ENCODE measurements around the gene PRDX2.

Gene PRDX2

DNA sequence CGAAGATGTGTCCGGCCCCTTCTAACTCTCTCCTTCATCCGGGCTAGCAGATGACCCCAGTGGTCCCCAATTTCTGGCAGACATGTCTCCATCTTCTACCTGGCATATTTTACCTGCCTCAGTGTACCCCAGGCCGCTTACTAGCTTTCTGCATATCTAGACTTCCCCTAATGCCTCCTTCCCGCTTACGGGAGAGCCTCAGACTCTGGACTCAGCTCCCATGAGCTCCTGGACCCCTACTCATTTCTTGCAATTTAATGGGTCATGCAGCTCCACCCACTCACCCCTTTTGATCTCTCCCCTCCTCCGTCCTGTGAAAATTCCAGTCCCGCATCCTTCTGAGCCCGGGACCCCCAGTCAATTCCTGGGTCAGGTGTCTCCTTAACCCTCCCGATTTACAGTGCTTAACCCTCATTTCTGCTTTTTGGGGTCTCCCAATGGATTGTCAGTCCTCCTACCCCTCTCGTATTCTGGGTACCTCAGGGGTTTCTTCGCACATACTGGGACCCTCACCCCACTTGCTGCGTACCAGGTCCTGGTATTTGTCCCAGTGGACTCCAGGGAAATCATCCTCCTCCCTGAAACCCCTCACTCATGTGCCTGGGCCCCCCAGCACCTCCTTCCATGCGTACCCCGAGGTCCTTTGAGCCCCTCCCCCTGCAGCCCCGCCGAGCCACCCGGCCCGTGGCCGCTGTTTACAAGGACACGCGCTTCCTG is 10.8 kb downstream of the PRDX2 start:
- no peak for DNase-seq (ENCODE audit: extremely low read depth, low read depth)
- H3K4me3 ChIP-seq (replicated peaks; ENCODE audit: low read depth, low read length), result peak overlapping the region; percentile 84
- TF ChIP-seq, protein P1, sequence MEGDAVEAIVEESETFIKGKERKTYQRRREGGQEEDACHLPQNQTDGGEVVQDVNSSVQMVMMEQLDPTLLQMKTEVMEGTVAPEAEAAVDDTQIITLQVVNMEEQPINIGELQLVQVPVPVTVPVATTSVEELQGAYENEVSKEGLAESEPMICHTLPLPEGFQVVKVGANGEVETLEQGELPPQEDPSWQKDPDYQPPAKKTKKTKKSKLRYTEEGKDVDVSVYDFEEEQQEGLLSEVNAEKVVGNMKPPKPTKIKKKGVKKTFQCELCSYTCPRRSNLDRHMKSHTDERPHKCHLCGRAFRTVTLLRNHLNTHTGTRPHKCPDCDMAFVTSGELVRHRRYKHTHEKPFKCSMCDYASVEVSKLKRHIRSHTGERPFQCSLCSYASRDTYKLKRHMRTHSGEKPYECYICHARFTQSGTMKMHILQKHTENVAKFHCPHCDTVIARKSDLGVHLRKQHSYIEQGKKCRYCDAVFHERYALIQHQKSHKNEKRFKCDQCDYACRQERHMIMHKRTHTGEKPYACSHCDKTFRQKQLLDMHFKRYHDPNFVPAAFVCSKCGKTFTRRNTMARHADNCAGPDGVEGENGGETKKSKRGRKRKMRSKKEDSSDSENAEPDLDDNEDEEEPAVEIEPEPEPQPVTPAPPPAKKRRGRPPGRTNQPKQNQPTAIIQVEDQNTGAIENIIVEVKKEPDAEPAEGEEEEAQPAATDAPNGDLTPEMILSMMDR (IDR thresholded peaks at IDR 0.05; ENCODE audit: low read depth, low read length, missing control alignments), result no peak

DNA sequence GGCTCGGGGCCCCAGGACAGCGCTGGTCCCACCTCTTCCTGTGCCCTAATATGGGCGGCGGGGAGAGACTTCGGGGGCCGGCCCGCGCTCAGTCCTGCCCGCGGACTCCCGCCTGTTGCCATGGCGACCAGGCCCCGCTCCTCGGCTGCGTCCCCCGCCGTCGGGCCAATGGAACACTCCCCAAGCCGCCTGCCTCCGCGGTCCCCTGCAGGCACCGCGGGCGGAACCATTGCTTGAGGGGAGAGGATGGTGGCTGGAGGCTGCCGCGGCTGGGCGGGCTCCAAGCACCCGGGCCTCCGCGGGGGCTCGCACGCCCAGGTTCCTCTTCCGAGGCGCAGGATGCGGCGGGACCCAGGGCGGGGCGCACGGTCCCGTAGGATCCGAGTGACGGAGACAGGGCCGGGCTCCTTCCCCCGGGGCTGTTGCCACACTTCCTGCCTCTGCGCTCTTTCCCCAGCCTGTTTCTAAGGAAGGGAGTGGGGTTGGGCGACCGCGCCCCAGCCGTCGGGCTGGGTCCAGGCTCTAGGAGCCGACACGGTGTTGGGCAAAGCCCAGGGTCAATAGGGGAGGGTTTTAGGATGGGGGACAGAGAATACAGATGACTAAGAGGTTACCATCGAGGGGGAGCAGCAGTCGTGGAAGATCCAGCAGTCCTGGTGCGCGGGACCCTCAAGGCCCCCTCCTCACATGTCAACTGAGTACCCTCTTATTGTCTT is 11.5 kb downstream of the PRDX2 start:
- TF ChIP-seq, protein P1 (IDR thresholded peaks at IDR 0.05; ENCODE audit: low read depth, low read length, missing control alignments), result no peak
- no peak for DNase-seq (ENCODE audit: extremely low read depth, low read depth)
- H3K4me3 ChIP-seq (replicated peaks; ENCODE audit: low read depth, low read length), result peak overlapping the region; percentile 84

DNA sequence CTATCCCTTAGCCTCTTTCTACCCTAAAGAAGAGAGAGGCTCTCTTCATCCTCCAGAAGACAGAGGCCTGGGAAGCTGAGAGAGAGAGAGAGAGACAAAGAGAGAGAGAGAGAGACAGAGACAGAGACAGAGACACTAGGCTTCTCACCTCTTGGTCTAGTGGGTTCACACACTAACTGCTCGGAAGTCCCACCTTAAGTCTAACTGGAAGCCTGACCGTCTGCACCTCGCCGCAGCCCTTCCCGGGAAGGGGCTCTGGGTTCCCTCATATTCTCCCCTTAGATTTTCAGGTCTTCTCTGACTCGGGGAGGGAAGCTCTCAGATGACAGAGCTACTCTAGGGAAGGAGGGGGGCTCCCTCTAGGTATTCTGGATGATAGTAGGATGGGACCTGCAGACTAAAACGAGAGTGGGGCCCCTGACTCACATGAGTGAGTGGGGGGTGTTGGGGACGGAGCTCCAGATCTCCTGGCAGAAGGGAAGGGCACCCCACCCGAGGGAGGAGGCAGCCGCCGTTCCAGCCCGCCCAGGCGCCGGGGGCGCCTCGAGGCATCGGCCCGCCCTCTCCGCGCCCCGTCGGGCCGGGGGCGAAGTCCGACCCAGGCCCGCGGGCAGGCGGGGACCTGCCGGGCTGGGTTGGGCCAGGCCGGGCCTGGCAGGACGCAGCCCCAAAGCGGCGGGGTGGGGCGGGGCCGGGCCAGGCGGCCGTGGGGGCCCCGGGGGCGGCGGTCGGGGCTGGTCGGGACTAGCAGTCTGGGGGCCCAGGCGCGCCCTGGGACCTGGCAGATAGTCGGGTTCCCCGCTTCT is 12.3 kb downstream of the PRDX2 start:
- TF ChIP-seq, protein P1 (IDR thresholded peaks at IDR 0.05; ENCODE audit: low read depth, low read length, missing control alignments), result no peak
- peak overlapping the region; percentile 31 for H3K4me3 ChIP-seq (replicated peaks; ENCODE audit: low read depth, low read length)
- no peak for DNase-seq (ENCODE audit: extremely low read depth, low read depth)

DNA sequence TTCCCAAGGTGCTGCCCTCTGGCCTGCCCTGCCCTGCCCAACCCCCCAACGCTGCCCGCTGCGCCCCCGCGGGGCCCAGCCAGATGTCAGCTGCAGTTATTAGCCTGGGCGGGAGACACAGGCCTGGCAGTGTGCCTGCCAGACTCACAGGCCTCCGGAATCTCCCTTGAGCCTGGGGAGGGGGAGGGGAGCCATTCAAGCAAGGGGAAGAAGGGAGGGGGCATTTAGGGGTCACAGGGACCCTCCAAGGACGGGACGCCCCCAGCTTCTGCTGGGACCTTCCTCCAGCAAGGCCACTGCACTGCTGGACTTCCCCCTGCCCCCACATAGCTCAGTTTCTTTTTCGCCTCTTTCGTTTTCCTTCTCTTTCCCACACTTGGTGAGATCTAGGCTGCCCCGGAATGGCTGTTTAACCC is 12.9 kb downstream of the PRDX2 start:
- TF ChIP-seq, protein P1 (IDR thresholded peaks at IDR 0.05; ENCODE audit: low read depth, low read length, missing control alignments), result no peak
- no peak for DNase-seq (ENCODE audit: extremely low read depth, low read depth)
- peak overlapping the region; percentile 31 for H3K4me3 ChIP-seq (replicated peaks; ENCODE audit: low read depth, low read length)

DNA sequence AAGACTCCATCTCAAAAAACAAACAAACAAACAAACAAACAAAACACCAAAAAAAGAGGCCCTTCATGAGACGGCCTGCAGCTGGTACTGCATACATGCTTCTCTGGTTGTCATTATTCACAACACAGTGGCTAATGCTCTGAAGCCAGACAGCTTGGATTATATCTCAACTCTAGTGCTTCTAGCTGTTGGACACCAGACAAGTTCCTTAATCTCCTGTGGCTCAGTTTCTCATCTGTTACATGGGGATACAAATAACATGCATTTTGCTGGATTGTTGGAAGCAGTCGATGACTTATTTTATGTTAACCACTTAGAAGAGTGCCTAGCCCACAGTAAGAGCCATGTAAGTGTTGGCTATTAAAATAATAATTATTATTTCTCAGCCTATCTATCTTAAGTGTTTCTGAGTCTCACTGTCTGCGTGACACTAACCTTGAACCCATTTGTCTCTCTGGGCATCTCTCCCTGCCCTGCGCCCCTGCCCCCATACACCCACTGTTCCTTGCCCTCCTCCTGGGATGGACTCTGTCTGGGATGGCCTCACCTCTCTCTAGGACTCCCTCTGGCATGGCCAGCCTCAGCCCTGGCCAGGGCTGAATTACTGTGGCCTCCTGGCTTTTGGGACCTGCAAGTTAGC is 13.4 kb downstream of the PRDX2 start:
- H3K4me3 ChIP-seq (replicated peaks; ENCODE audit: low read depth, low read length), result peak overlapping the region; percentile 31; the same call in 1 of the 2 replicates
- TF ChIP-seq, protein P1 (IDR thresholded peaks at IDR 0.05; ENCODE audit: low read depth, low read length, missing control alignments), result no peak
- DNase-seq (ENCODE audit: extremely low read depth, low read depth), result no peak

DNA sequence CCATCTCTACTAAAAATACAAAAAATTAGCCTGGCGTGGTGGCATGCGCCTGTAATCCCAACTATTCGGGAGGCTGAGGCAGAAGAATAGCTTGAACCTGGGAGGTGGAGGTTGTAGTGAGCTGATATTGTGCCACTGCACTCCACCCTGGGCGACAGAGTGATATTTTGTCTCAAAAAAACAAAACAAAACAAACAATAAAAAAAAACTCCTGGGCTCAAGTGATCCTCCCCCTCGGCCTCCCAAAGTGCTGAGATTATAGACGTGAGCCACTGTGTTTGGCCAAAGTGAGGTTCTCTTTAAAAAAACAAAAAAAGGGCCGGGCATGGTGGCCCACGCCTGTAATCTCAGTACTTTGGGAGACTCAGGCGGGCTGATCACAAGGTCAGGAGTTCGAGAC is 14.1 kb downstream of the PRDX2 start:
- H3K4me3 ChIP-seq (replicated peaks; ENCODE audit: low read depth, low read length), result no peak overlapping the region
- TF ChIP-seq, protein P1 (IDR thresholded peaks at IDR 0.05; ENCODE audit: low read depth, low read length, missing control alignments), result no peak
- DNase-seq (ENCODE audit: extremely low read depth, low read depth), result no peak

All from HFF-Myc (cell line).